Measurements from ENCODE around the gene RBMS3.

DNA sequence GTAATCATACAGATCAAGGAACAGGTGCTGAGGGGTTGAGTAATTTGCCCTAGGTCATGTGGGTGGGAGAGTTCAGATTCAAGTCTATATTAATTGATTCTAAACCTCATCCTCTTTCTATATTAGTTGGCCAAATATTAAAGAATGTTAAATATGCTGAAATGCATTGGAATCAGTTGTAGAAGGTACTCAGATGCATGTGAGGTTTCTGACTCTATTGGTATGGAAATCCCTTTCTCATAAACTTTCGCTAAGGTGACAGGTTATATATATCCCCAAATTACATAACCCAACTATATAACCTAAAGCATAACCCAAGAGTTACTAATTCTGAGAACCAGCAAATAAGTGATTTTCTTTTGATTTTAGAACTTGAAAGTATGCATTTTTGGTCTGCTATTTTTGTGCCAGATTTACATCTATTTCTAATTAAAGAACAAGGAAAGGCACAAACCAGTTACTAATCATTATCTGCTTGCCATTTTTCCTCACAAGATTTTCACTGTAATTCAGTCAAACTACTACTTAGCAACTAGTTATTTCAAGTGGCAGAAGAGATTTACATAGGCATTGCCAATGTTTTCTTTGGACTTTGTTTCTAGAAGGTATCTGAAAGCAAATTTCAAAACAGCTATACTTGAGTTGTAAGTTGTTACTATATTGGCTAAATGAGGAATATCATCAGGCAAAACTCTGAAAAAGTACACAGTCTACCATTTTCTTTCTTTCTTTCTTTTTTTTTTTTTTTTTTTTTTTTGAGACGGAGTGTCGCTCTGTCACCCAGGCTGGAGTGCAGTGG lies 201.3 kb downstream of the RBMS3 start:
- TF ChIP-seq, protein P1, sequence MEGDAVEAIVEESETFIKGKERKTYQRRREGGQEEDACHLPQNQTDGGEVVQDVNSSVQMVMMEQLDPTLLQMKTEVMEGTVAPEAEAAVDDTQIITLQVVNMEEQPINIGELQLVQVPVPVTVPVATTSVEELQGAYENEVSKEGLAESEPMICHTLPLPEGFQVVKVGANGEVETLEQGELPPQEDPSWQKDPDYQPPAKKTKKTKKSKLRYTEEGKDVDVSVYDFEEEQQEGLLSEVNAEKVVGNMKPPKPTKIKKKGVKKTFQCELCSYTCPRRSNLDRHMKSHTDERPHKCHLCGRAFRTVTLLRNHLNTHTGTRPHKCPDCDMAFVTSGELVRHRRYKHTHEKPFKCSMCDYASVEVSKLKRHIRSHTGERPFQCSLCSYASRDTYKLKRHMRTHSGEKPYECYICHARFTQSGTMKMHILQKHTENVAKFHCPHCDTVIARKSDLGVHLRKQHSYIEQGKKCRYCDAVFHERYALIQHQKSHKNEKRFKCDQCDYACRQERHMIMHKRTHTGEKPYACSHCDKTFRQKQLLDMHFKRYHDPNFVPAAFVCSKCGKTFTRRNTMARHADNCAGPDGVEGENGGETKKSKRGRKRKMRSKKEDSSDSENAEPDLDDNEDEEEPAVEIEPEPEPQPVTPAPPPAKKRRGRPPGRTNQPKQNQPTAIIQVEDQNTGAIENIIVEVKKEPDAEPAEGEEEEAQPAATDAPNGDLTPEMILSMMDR (IDR thresholded peaks at IDR 0.05), result no peak
- TF ChIP-seq POLR2AphosphoS5 (IDR thresholded peaks at IDR 0.05; ENCODE audit: insufficient read depth in 1 of 2, low read depth in 1 of 2), result no peak

Data from vagina (tissue), 2 donors.